ENCODE measurements around the gene TFR2.
"Not testable (repeated sequence)": the region's sequence is repeated elsewhere in the genome, so short reads cannot be mapped to it uniquely, and the experiment has no call there.

TFR2 gene

GRCh38 chr7:100665168-100665726 is 23.9 kb upstream of the TFR2 start:
- H3K4me3 ChIP-seq (ENCODE audit: low read depth, low read length), result no peak overlapping the region
- DNase-seq (ENCODE audit: low read depth), result no peak
- no peak for TF ChIP-seq CTCF (IDR thresholded peaks at IDR 0.05; ENCODE audit: control insufficient read depth, extremely low read depth, insufficient read depth)

DNA sequence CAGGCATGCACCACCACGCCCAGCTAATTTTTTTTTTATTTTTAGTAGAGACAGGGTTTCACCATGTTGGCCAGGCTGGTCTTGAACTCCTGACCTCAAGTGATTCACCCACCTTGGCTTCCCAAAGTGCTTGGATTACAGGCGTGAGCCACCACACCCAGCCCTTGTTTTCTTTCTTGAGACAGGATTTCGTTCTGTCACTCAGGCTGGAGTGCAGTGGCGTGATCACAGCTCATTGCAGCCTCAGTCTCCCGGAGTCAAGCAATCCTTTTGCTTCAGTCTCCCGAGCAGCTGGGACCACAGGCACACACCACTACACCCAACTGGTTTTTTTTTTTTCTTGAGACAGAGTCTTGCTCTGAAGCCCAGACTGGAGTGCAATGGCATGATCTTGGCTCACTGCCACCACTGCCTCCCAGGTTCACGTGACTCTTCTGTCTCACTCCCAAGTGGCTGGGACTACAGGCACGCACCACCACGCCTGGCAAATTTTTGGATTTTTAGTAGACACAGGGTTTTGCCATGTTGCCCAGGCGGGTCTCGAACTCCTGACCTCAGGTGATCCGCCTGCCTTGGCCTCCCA is 20.9 kb upstream of the TFR2 start:
- DNase-seq (ENCODE audit: low read depth); H3K4me3 ChIP-seq (ENCODE audit: low read depth, low read length): not testable (repeated sequence)

DNA sequence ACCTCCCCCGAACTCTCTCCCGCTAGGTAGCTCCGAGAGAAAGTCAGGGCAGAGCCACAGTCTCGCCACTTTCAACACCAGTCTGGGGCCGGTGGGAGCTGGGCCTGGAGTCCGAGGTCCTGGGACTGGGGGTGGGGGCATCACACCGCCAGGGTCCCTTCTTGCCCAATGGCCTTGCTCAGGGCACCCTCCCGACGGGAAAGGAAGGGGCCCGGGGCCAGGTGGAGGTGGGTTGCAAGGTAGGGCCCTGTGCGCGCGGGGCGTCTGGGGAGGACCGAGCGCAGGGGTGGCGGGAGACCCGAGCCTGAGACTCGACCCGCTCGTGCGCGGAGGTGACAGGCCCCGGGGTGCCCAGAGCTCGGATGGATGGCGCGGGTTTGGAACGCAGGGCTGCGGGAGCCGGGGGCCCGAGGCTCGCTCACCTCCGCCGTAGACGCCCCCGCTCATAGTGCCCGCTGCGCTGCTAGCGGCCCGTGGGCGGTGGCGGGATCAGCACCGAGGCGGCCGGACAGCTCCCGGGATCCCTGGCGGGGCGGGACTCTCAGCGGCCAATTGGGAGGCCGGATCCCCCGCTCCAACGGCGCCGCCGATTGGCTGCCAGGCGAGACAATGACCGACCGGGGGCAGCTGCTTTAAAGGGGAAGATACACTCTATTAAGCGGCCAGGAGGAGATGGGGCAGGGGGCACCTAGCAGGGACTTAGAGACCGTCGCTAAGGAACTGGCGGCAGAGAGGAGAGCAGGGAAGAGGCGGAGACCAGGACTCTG is 14.7 kb upstream of the TFR2 start, which contains the start of gene ACTL6B:
ACTL6B (minus strand) TSS at position 541 of the 767 bp plus-strand sequence; CDS start at position 447, 94 bp downstream.
- no peak for DNase-seq (ENCODE audit: low read depth)
- TF ChIP-seq CTCF (IDR thresholded peaks at IDR 0.05; ENCODE audit: control insufficient read depth, extremely low read depth, insufficient read depth), result no peak
- no peak within 1 kb of the TSS for H3K4me3 ChIP-seq (ENCODE audit: low read depth, low read length)

- no peak for DNase-seq (ENCODE audit: low read depth)
- H3K4me3 ChIP-seq (ENCODE audit: low read depth, low read length), result no peak overlapping the region
- no peak for TF ChIP-seq CTCF (IDR thresholded peaks at IDR 0.05; ENCODE audit: control insufficient read depth, extremely low read depth, insufficient read depth)
Measured at GRCh38 chr7:100654908-100655831, 13.8 kb upstream of the TFR2 start.

- H3K4me3 ChIP-seq (ENCODE audit: low read depth, low read length), result no peak overlapping the region
- DNase-seq (ENCODE audit: low read depth), result no peak
- no peak for TF ChIP-seq CTCF (IDR thresholded peaks at IDR 0.05; ENCODE audit: control insufficient read depth, extremely low read depth, insufficient read depth)
Measured at GRCh38 chr7:100649826-100650565, 8.6 kb upstream of the TFR2 start.

- H3K4me3 ChIP-seq (ENCODE audit: low read depth, low read length), result no peak overlapping the region
- DNase-seq (ENCODE audit: low read depth), result no peak
- no peak for TF ChIP-seq CTCF (IDR thresholded peaks at IDR 0.05; ENCODE audit: control insufficient read depth, extremely low read depth, insufficient read depth)
Measured at GRCh38 chr7:100642534-100642907, 1.2 kb upstream of the TFR2 start.

Measured in LNCaP clone FGC (cell line).